GM18867 (cell line): ENCODE measurements around the gene HPGDS.

ENCODE experiments used
- ATAC-seq: cut with Tn5 transposase; IDR thresholded peaks from one replicate; pipeline ENCODE4 v1.9.1; 2021; ENCODE audit warnings: mild to moderate bottlenecking, moderate library complexity; ENCODE audit not compliant: unreplicated experiment

Gene HPGDS

GRCh38 chr4:94262163-94263016 is 80.2 kb downstream of the HPGDS start:
- ATAC-seq: no peak

GRCh38 chr4:94256828-94257227 is 85.8 kb downstream of the HPGDS start:
- no peak for ATAC-seq

GRCh38 chr4:94256144-94256783 is 86.4 kb downstream of the HPGDS start:
- ATAC-seq: no peak

- no peak for ATAC-seq
Observed at GRCh38 chr4:94253036-94253435, 89.6 kb downstream of the HPGDS start.

GRCh38 chr4:94251094-94251493 is 91.5 kb downstream of the HPGDS start:
- no peak for ATAC-seq
